HEK293 (cell line): ENCODE results near the gene DPH7.

ENCODE experiments used
- CTCF ChIA-PET: fragments of 350-600 bp; formaldehyde crosslinking; extraction: SDS; loops from one replicate; lab custom pipeline; 2021; ENCODE audit warnings: antibody characterized with exemption; lab: Yijun Ruan, JAX
- POLR2A ChIA-PET: fragments of 300-600 bp; formaldehyde crosslinking; extraction: SDS; loops from one replicate; lab custom pipeline; 2020; ENCODE audit warnings: antibody characterized with exemption, inconsistent platforms; lab: Yijun Ruan, JAX
- H3K27ac ChIP-seq: fragments of 200-500 bp; sonication (Bioruptor generic); 2 replicates; pipeline ENCODE4 v1.5.1; 2014; ENCODE audit warnings: low read depth, low read length, control low read depth, inconsistent platforms; ENCODE audit errors: extremely low read depth
- H3K36me3 ChIP-seq, 2 experiments: fragments of 200-500 bp in 1 of 2; sonication (Bioruptor generic) in 1 of 2; 1 replicate in 1 of 2; 2 replicates in 1 of 2; pipeline ENCODE4 v1.5.1; 2014 to 2017; ENCODE audit warnings: inconsistent platforms in 2 of 2, low read length in 2 of 2; ENCODE audit not compliant: control insufficient read depth in 2 of 2, insufficient read depth in 1 of 2
- H3K4me1 ChIP-seq: fragments of 200-500 bp; sonication (Bioruptor generic); 2 replicates; pipeline ENCODE4 v1.5.1; 2014; ENCODE audit warnings: mild to moderate bottlenecking, low read length, inconsistent platforms; ENCODE audit not compliant: control insufficient read depth, insufficient read depth
- H3K4me3 ChIP-seq: 2 replicates; pipeline ENCODE4 v1.5.1; 2011; ENCODE audit warnings: low read depth, mild to moderate bottlenecking, control low read depth, low read length, moderate library complexity
- H3K9me3 ChIP-seq: fragments of 200-500 bp; sonication (Bioruptor generic); 2 replicates; pipeline ENCODE4 v1.5.1; 2014; ENCODE audit warnings: low read depth, low read length, inconsistent platforms; ENCODE audit not compliant: control insufficient read depth, insufficient read depth
- ELK4 ChIP-seq: IDR thresholded peaks from 2 replicates; pipeline ENCODE4 v1.6.1; 2011; ENCODE audit warnings: mild to moderate bottlenecking, low read depth, low read length, borderline replicate concordance
- GLIS2 ChIP-seq: fragments of 450-650 bp; formaldehyde crosslinking; IDR thresholded peaks from 2 replicates; pipeline ENCODE4 v1.5.1; 2016; ENCODE audit warnings: missing biosample characterization, missing genetic modification characterization
- HOXC10 ChIP-seq: sonication (generic); formaldehyde crosslinking; IDR thresholded peaks from 2 replicates; pipeline ENCODE4 v1.8.1; 2023; ENCODE audit warnings: mild to moderate bottlenecking, missing genetic modification reagents
- IKZF3 ChIP-seq: fragments of 450-650 bp; IDR thresholded peaks from 2 replicates; pipeline ENCODE4 v1.5.0; 2018; ENCODE audit warnings: missing biosample characterization, mild to moderate bottlenecking, missing genetic modification characterization, moderate library complexity
- KLF16 ChIP-seq: fragments of 450-650 bp; formaldehyde crosslinking; IDR thresholded peaks from 2 replicates; pipeline ENCODE4 v1.5.1; 2017; ENCODE audit warnings: missing biosample characterization, missing genetic modification characterization
- PATZ1 ChIP-seq: fragments of 450-650 bp; formaldehyde crosslinking; IDR thresholded peaks from 2 replicates; pipeline ENCODE4 v1.5.1; 2016; ENCODE audit warnings: missing biosample characterization, missing genetic modification characterization
- PRDM1 ChIP-seq: fragments of 450-650 bp; formaldehyde crosslinking; IDR thresholded peaks from 2 replicates; pipeline ENCODE4; 2016; ENCODE audit warnings: missing biosample characterization, missing genetic modification characterization
- PRDM10 ChIP-seq: fragments of 450-650 bp; formaldehyde crosslinking; IDR thresholded peaks from 2 replicates; pipeline ENCODE4 v1.5.1; 2016; ENCODE audit warnings: missing biosample characterization, missing genetic modification characterization
- PRDM2 ChIP-seq: fragments of 450-650 bp; formaldehyde crosslinking; IDR thresholded peaks from 2 replicates; pipeline ENCODE4 v1.5.1; 2016; ENCODE audit warnings: missing biosample characterization, missing genetic modification characterization, borderline replicate concordance
- SP7 ChIP-seq: fragments of 450-650 bp; formaldehyde crosslinking; IDR thresholded peaks from 2 replicates; pipeline ENCODE4 v1.5.1; 2016; ENCODE audit warnings: missing biosample characterization, missing genetic modification characterization
- ZBTB17 ChIP-seq: fragments of 450-650 bp; formaldehyde crosslinking; IDR thresholded peaks from 2 replicates; pipeline ENCODE4 v1.5.1; 2016; ENCODE audit warnings: missing biosample characterization, missing genetic modification characterization
- ZNF48 ChIP-seq: fragments of 450-650 bp; formaldehyde crosslinking; IDR thresholded peaks from 2 replicates; pipeline ENCODE4 v1.5.1; 2016; ENCODE audit warnings: missing biosample characterization, missing genetic modification characterization
- ZNF626 ChIP-seq: fragments of 450-650 bp; sonication (Bioruptor Pico); formaldehyde crosslinking; IDR thresholded peaks from 2 replicates; pipeline ENCODE4 v1.5.1; 2018; ENCODE audit warnings: missing biosample characterization, missing genetic modification characterization, inconsistent platforms
- ZNF837 ChIP-seq: fragments of 450-650 bp; formaldehyde crosslinking; IDR thresholded peaks from 2 replicates; pipeline ENCODE4 v1.5.1; 2016; ENCODE audit warnings: missing biosample characterization, missing genetic modification characterization
- ZNF843 ChIP-seq: fragments of 450-650 bp; formaldehyde crosslinking; IDR thresholded peaks from 2 replicates; pipeline ENCODE4 v1.5.1; 2016; ENCODE audit warnings: missing biosample characterization, missing genetic modification characterization
- TF ChIP-seq, protein P1 (sequence below): fragments of 450-650 bp; formaldehyde crosslinking; IDR thresholded peaks from 2 replicates; pipeline ENCODE4 v1.5.1; 2016; ENCODE audit warnings: missing biosample characterization, missing genetic modification characterization, borderline replicate concordance

The DPH7 gene

DNA sequence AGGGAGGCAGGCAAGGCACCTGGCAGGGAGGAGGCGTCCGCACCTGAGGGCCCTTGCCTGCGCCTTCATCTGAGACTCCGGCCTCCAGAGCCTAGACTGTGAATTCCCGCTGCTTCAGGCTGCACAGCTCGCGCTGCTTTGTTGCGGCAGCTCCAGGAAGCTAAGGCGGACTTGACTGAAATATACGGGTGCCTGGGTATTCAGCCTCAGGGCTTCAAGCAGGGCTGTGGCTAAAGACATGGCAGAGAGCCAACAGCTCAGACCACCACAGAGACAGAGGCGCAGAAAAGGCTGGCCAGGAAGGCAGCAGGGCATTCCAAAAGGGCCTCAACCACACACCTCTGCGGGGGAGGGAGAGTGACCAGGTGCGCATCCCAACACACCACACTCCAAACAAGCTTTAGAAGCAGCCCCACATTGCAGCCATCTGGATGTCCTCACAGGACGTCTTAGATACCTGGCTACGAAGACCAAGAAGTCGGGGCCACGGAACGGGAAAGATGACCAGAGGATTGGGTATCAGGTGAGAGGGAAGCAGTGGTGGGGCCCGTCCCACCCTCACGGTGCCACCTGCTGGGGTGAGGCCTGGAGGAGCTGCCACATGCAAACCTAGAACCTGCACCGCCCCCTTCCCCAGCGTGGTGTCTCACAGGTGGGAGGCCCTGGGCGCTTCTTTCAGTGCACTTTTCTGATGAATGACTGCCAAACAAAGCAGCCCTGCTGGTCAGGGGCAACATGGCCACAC, 1.7 kb upstream of the DPH7 start (continued):
- peak; percentile 40; the same call in 1 of the 2 replicates for TF ChIP-seq PRDM10 (tag by site-specific recombination)
- TF ChIP-seq, protein P1, sequence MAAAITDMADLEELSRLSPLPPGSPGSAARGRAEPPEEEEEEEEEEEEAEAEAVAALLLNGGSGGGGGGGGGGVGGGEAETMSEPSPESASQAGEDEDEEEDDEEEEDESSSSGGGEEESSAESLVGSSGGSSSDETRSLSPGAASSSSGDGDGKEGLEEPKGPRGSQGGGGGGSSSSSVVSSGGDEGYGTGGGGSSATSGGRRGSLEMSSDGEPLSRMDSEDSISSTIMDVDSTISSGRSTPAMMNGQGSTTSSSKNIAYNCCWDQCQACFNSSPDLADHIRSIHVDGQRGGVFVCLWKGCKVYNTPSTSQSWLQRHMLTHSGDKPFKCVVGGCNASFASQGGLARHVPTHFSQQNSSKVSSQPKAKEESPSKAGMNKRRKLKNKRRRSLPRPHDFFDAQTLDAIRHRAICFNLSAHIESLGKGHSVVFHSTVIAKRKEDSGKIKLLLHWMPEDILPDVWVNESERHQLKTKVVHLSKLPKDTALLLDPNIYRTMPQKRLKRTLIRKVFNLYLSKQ (tag by site-specific recombination), result no peak
- no peak for TF ChIP-seq SP7
- TF ChIP-seq PRDM1 (tag by site-specific recombination), result no peak
- TF ChIP-seq ELK4, result no peak
- TF ChIP-seq IKZF3 (tag by site-specific recombination), result no peak
- no peak for TF ChIP-seq ZNF48 (tag by site-specific recombination)
- no peak for TF ChIP-seq PATZ1 (tag by site-specific recombination)
- no peak for TF ChIP-seq ZBTB17 (tag by site-specific recombination)

GRCh38 chr9:137579259-137579604, 507 bp upstream of the DPH7 start:
- ChIA-PET CTCF (interaction anchor here (0.7 to 2.5 kb wide), 14 partner anchors 9 to 342 kb away, joined by 3 to 24 read pairs (median 3); partner anchors contain the start of genes EHMT1 and ZMYND19), POLR2A (interaction anchor here (0.5 to 5.7 kb wide), 6 partner anchors 9 to 102 kb away, joined by 3 to 28 read pairs (median 10); partner anchors contain the start of genes ARRDC1, MRPL41 and ZMYND19)
- no peak overlapping the region for H3K4me3 ChIP-seq
- no peak overlapping the region for H3K27ac ChIP-seq
- TF ChIP-seq GLIS2, result no peak
- no peaks in the 10 kb centered on the region for H3K9me3 ChIP-seq
- peaks cover 6 to 75% of the 10 kb centered on the region in 2 experiments; a peak in 2 of 3 replicates for H3K36me3 ChIP-seq
- no peaks in the 10 kb centered on the region; the same call in 1 of the 2 replicates for H3K4me1 ChIP-seq

DNA sequence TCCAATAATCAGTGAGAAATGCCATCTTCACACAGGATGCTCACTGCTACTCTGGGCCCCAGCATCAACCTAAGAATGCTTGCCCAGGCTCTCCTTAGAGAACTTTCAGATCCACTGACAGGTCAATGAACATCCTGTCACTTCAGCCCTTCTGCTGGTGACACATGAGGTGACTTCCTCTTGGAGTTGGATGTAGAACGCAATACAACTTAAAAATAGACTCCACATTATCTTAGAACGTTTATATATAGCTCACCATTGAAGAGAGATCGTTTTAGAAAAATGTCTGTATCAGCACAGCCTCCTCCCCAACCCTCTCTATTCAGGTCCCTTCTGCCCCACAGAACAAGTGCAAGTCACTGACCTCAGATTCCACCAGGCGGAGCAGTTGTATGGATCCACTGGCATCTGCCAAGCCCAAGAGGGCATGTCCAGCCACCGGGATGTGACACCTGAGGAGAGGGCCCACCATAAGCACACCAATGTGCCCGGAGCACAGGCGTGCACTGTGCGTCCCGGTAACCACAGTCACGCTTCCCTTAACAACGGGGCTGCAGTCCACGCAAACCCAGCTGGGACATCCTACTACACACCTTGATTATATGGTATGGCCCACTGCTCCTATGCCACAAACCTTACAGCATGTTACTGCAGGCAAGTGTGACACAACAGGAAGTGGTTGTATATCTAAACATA, 2.9 kb downstream of the DPH7 start:
- ChIA-PET CTCF (interaction anchor here (0.6 kb wide), 1 partner anchor 778 kb away, joined by 3 read pairs; no protein-coding TSS in a partner anchor), POLR2A (no interaction called here)
- H3K4me3 ChIP-seq, result no peak overlapping the region
- H3K27ac ChIP-seq, result no peak overlapping the region
- H3K4me1 ChIP-seq, result no peaks in the 10 kb centered on the region; the same call in 1 of the 2 replicates
- no peaks in the 10 kb centered on the region for H3K9me3 ChIP-seq
- H3K36me3 ChIP-seq, result peaks cover 18 to 61% of the 10 kb centered on the region in 2 experiments
- TF ChIP-seq HOXC10 (CRISPR knock-in tag) (no peak), PRDM2 (tag by site-specific recombination) (no peak), ZNF843 (tag by site-specific recombination) (no peak), ZNF837 (tag by site-specific recombination) (no peak), ZNF626 (tag by site-specific recombination) (no peak), KLF16 (tag by site-specific recombination) (no peak)
